ENCODE measurements around the gene TSPAN11. TPM values are rescaled to one million over a fixed set of nuclear protein-coding genes. Genes with fewer than 3 reads are reported as not detected.

TSPAN11 gene
- total and polyA plus RNA-seq, 2 donors (not counting 1 experiment from before 2014, with no cell fraction given), result not detected

GRCh38 chr12:30909349-30910037 lies 17.1 kb upstream of the TSPAN11 start:
- Histone ChIP-seq H3K27ac (ENCODE audit: low read length in 2 of 2) (no peak overlapping the region), H3K27me3 (replicated peaks in 1 of 4; ENCODE audit: control extremely low read depth in 1 of 4, control insufficient read depth in 3 of 4, insufficient read depth in 4 of 4, low read length in 3 of 4) (no peaks in the 10 kb centered on the region), H3K79me2 (ENCODE audit: control insufficient read depth, insufficient read depth, low read length) (no peaks in the 10 kb centered on the region), H3K36me3 (replicated peaks in 1 of 2; ENCODE audit: control extremely low read depth in 1 of 2, control insufficient read depth in 1 of 2, extremely low read depth in 1 of 2, insufficient read depth in 2 of 2, low read length in 1 of 2) (no peaks in the 10 kb centered on the region), H3K4me1 (ENCODE audit: control insufficient read depth in 2 of 2, insufficient read depth in 2 of 2, low read length in 2 of 2) (no peaks in the 10 kb centered on the region), H3K9ac (ENCODE audit: low read length) (no peak overlapping the region), H3K4me3 (ENCODE audit: control extremely low read depth in 1 of 5, extremely low read depth in 1 of 5, insufficient read depth in 1 of 5, low read depth in 2 of 5, low read length in 4 of 5) (no peak overlapping the region), H4K20me1 (ENCODE audit: control insufficient read depth, insufficient read depth, low read length, poor library complexity, severe bottlenecking) (no peaks in the 10 kb centered on the region), H3K9me3 (ENCODE audit: control extremely low read depth in 1 of 3, control insufficient read depth in 2 of 3, insufficient read depth in 1 of 3, low read length in 2 of 3) (peaks cover 0 to 3% (median 0%) of the 10 kb centered on the region in 3 donors), H3K4me2 (replicated peaks; ENCODE audit: low read depth, low read length, poor library complexity, severe bottlenecking) (no peak overlapping the region), H2AFZ (ENCODE audit: insufficient read depth, low read depth, low read length, poor library complexity, severe bottlenecking) (no peak overlapping the region)
- ATAC-seq (ENCODE audit: low read depth) (no peak), DNase-seq (no peak)
- TF ChIP-seq CTCF (IDR thresholded peaks at IDR 0.05), result no peak
- TF ChIP-seq EZH2 (IDR thresholded peaks at IDR 0.05; ENCODE audit: borderline replicate concordance, insufficient read depth, low read depth, low read length, poor library complexity, severe bottlenecking), result no peak
- Mint-ChIP-seq H3K4me3 (no peak overlapping the region), H3K9me3 (ENCODE audit: insufficient read depth) (no peaks in the 10 kb centered on the region), H3K4me1 (no peaks in the 10 kb centered on the region), H3K27ac (no peak overlapping the region), H3K27me3 (no peaks in the 10 kb centered on the region)
- CTCF ChIA-PET, result no interaction called here
- intact Hi-C loops (cut with micrococcal nuclease), result no loop called here
- 83% methylated on average over 2 of the region's 5 CpGs for WGBS (ENCODE audit: insufficient coverage)
- POLR2A ChIA-PET, result no interaction called here

- DNase-seq (no peak), ATAC-seq (ENCODE audit: low read depth) (no peak)
- CTCF ChIA-PET, result no interaction called here
- no peaks in the 10 kb centered on the region for H3K4me1 ChIP-seq (ENCODE audit: control insufficient read depth in 2 of 2, insufficient read depth in 2 of 2, low read length in 2 of 2)
- no peaks in the 10 kb centered on the region for H3K79me2 ChIP-seq (ENCODE audit: control insufficient read depth, insufficient read depth, low read length)
- H3K9me3 ChIP-seq (ENCODE audit: control extremely low read depth in 1 of 3, control insufficient read depth in 2 of 3, insufficient read depth in 1 of 3, low read length in 2 of 3), result peaks cover 0 to 3% (median 0%) of the 10 kb centered on the region in 3 donors
- H3K4me2 ChIP-seq (replicated peaks; ENCODE audit: low read depth, low read length, poor library complexity, severe bottlenecking), result no peak overlapping the region
- POLR2A ChIA-PET, result no interaction called here
- TF ChIP-seq EZH2 (IDR thresholded peaks at IDR 0.05; ENCODE audit: borderline replicate concordance, insufficient read depth, low read depth, low read length, poor library complexity, severe bottlenecking) (no peak), CTCF (IDR thresholded peaks at IDR 0.05) (no peak)
- no peak overlapping the region for H3K9ac ChIP-seq (ENCODE audit: low read length)
- H3K27me3 ChIP-seq (replicated peaks in 1 of 4; ENCODE audit: control extremely low read depth in 1 of 4, control insufficient read depth in 3 of 4, insufficient read depth in 4 of 4, low read length in 3 of 4), result no peaks in the 10 kb centered on the region
- Mint-ChIP-seq H3K27me3 (no peaks in the 10 kb centered on the region), H3K4me1 (no peaks in the 10 kb centered on the region), H3K9me3 (ENCODE audit: insufficient read depth) (no peaks in the 10 kb centered on the region), H3K4me3 (no peak overlapping the region), H3K27ac (no peak overlapping the region)
- H3K36me3 ChIP-seq (replicated peaks in 1 of 2; ENCODE audit: control extremely low read depth in 1 of 2, control insufficient read depth in 1 of 2, extremely low read depth in 1 of 2, insufficient read depth in 2 of 2, low read length in 1 of 2), result no peaks in the 10 kb centered on the region
- H3K27ac ChIP-seq (ENCODE audit: low read length in 2 of 2), result no peak overlapping the region
- no peak overlapping the region for H3K4me3 ChIP-seq (ENCODE audit: control extremely low read depth in 1 of 5, extremely low read depth in 1 of 5, insufficient read depth in 1 of 5, low read depth in 2 of 5, low read length in 4 of 5)
- intact Hi-C loops (cut with micrococcal nuclease), result no loop called here
- 91% methylated on average over 1 of the region's 1 CpG for WGBS (ENCODE audit: insufficient coverage)
- no peak overlapping the region for H2AFZ ChIP-seq (ENCODE audit: insufficient read depth, low read depth, low read length, poor library complexity, severe bottlenecking)
- no peaks in the 10 kb centered on the region for H4K20me1 ChIP-seq (ENCODE audit: control insufficient read depth, insufficient read depth, low read length, poor library complexity, severe bottlenecking)
Measured at GRCh38 chr12:30910038-30910350, 16.6 kb upstream of the TSPAN11 start.
